PC-9 (cell line): ENCODE data around the gene ING5. TPM values are rescaled to one million over a fixed set of nuclear protein-coding genes. Genes with fewer than 3 reads are reported as not detected.

ENCODE experiments used
- BruUV-seq: library from RNA; stranded (reverse); fragments of 400-500 nt; replicated peaks from 2 replicates; lab custom pipeline; 2021; lab: Mats Ljungman, UMichigan
- CTCF ChIA-PET: fragments of 300-600 bp; sonication (Branson Sonifier 250); formaldehyde crosslinking; loops from one replicate; lab custom pipeline; 2022; ENCODE audit warnings: antibody characterized with exemption; lab: Charles Lee
- POLR2A ChIA-PET: fragments of 300-600 bp; sonication (Branson Sonifier 250); formaldehyde crosslinking; loops from one replicate; lab custom pipeline; 2022; ENCODE audit warnings: antibody characterized with exemption; ENCODE audit not compliant: unreplicated experiment; lab: Charles Lee
- DNase-seq, 2 experiments: peaks; one replicate each; pipeline versions ENCODE4 v3.0.0 to v3.0.0-alpha.2; 2015 to 2022; ENCODE audit warnings: mixed read lengths in 1 of 2
- H2AFZ ChIP-seq: fragments of 200-600 bp; sonication (generic); 2 replicates; pipeline ENCODE4 v1.8.1; 2017; ENCODE audit warnings: antibody characterized with exemption
- H3F3A ChIP-seq: fragments of 200-600 bp; sonication (generic); 2 replicates; pipeline ENCODE4 v1.8.1; 2017; ENCODE audit warnings: antibody characterized with exemption, mild to moderate bottlenecking, low read depth; ENCODE audit not compliant: insufficient read depth
- H3K27ac ChIP-seq: fragments of 200-600 bp; sonication (generic); 2 replicates; pipeline ENCODE4 v1.6.1; 2016; ENCODE audit warnings: mixed run types
- H3K27me3 ChIP-seq: fragments of 200-600 bp; sonication (generic); 2 replicates; pipeline ENCODE4 v1.6.1; 2016; ENCODE audit warnings: low read depth, mixed run types; ENCODE audit not compliant: insufficient read depth
- H3K36me3 ChIP-seq: fragments of 200-600 bp; sonication (generic); 2 replicates; pipeline ENCODE4 v1.6.1; 2016; ENCODE audit warnings: low read depth, mixed run types
- H3K4me1 ChIP-seq: fragments of 200-600 bp; sonication (generic); replicated peaks from 2 replicates; pipeline ENCODE4 v1.6.1; 2016; ENCODE audit warnings: mixed run types; ENCODE audit not compliant: insufficient read depth
- H3K4me2 ChIP-seq: fragments of 200-600 bp; sonication (generic); 2 replicates; pipeline ENCODE4 v1.6.1; 2017; ENCODE audit warnings: mixed run types
- H3K4me3 ChIP-seq: fragments of 200-600 bp; sonication (generic); 2 replicates; pipeline ENCODE4 v1.6.1; 2016; ENCODE audit warnings: mixed run types
- H3K79me2 ChIP-seq: fragments of 200-600 bp; sonication (generic); 2 replicates; pipeline ENCODE4 v1.6.1; 2017; ENCODE audit warnings: low read depth, mixed run types
- H3K9me2 ChIP-seq: fragments of 200-600 bp; sonication (generic); 2 replicates; pipeline ENCODE4 v1.8.1; 2017; ENCODE audit warnings: mild to moderate bottlenecking; ENCODE audit not compliant: insufficient read depth
- H3K9me3 ChIP-seq: fragments of 200-600 bp; sonication (generic); 2 replicates; pipeline ENCODE4 v1.8.1; 2016; ENCODE audit warnings: low read depth; ENCODE audit not compliant: insufficient read depth
- H4K20me1 ChIP-seq: fragments of 200-600 bp; sonication (generic); 2 replicates; pipeline ENCODE4 v1.8.1; 2017; ENCODE audit not compliant: insufficient read depth
- CTCF ChIP-seq: fragments of 200-600 bp; sonication (generic); conservative IDR thresholded peaks from 2 replicates; pipeline ENCODE4 v1.6.1; 2017; ENCODE audit warnings: mixed run types, antibody characterized with exemption, mild to moderate bottlenecking, moderate library complexity
- EZH2 ChIP-seq: fragments of 200-600 bp; sonication (generic); IDR thresholded peaks from 2 replicates; pipeline ENCODE4 v1.8.0; 2017; ENCODE audit warnings: antibody characterized with exemption, low read depth
- intact Hi-C: fragments of 100-400 bp; cut with micrococcal nuclease; formaldehyde crosslinking; loops from one replicate; pipeline ENCODE4 v1.10.0; 2022; ENCODE audit not compliant: unreplicated experiment
- total RNA-seq: library from RNA; stranded (reverse); gene quantifications from 2 replicates; pipeline ENCODE4 v1.2.3, GENCODE V29; 2021

Gene ING5
- total RNA-seq, 1 experiment from 2014 or later = 79.7 TPM

GRCh38 chr2:241769819-241770184, 68.0 kb downstream of the ING5 start:
- intact Hi-C loops = no loop called here
- no peaks in the 10 kb centered on the region for H4K20me1 ChIP-seq
- H3F3A ChIP-seq = 0 out of 2 replicates have a peak, but pooled peaks cover 8% of the 10 kb centered on the region
- no peak for DNase-seq
- peaks cover 13% of the 10 kb centered on the region for H3K4me1 ChIP-seq
- H3K9me3 ChIP-seq = no peaks in the 10 kb centered on the region
- H3K4me2 ChIP-seq = no peak overlapping the region
- H3K79me2 ChIP-seq = no peaks in the 10 kb centered on the region
- H3K36me3 ChIP-seq = no peaks in the 10 kb centered on the region
- CTCF ChIA-PET = no interaction called here
- no peaks in the 10 kb centered on the region for H3K9me2 ChIP-seq
- no peak for TF ChIP-seq EZH2
- TF ChIP-seq CTCF = no peak
- no TSS peak for BruUV-seq
- H3K27ac ChIP-seq = no peak overlapping the region
- no peak overlapping the region for H3K4me3 ChIP-seq
- POLR2A ChIA-PET = no interaction called here
- H2AFZ ChIP-seq = no peak overlapping the region
- no peaks in the 10 kb centered on the region for H3K27me3 ChIP-seq

- ChIA-PET CTCF (no interaction called here), POLR2A (no interaction called here)
- H2AFZ ChIP-seq = no peak overlapping the region
- H3K4me2 ChIP-seq = no peak overlapping the region
- H3K4me3 ChIP-seq = no peak overlapping the region
- no peaks in the 10 kb centered on the region for H3K27me3 ChIP-seq
- H3K9me2 ChIP-seq = no peaks in the 10 kb centered on the region
- TF ChIP-seq EZH2 = no peak
- no peak for TF ChIP-seq CTCF
- H3K79me2 ChIP-seq = no peaks in the 10 kb centered on the region
- no TSS peak for BruUV-seq
- intact Hi-C loops = no loop called here
- H3F3A ChIP-seq = 0 out of 2 replicates have a peak, but pooled peaks cover 8% of the 10 kb centered on the region
- DNase-seq = no peak
- no peaks in the 10 kb centered on the region for H4K20me1 ChIP-seq
- H3K27ac ChIP-seq = no peak overlapping the region
- peaks cover 18% of the 10 kb centered on the region for H3K4me1 ChIP-seq
- H3K9me3 ChIP-seq = no peaks in the 10 kb centered on the region
- no peaks in the 10 kb centered on the region for H3K36me3 ChIP-seq
These were observed 68.5 kb downstream of the ING5 start for GRCh38 chr2:241770185-241770935.

GRCh38 chr2:241770936-241771285, 69.1 kb downstream of the ING5 start:
- Histone ChIP-seq H3K4me2 (no peak overlapping the region), H3K4me1 (peaks cover 18% of the 10 kb centered on the region), H3K27me3 (no peaks in the 10 kb centered on the region), H2AFZ (no peak overlapping the region), H3K36me3 (no peaks in the 10 kb centered on the region), H3F3A (0 out of 2 replicates have a peak, but pooled peaks cover 8% of the 10 kb centered on the region), H3K9me2 (no peaks in the 10 kb centered on the region), H3K27ac (no peak overlapping the region), H4K20me1 (no peaks in the 10 kb centered on the region), H3K4me3 (no peak overlapping the region), H3K79me2 (no peaks in the 10 kb centered on the region), H3K9me3 (no peaks in the 10 kb centered on the region)
- ChIA-PET CTCF (no interaction called here), POLR2A (interaction anchor here (0.6 kb wide), 1 partner anchor 149 kb away, joined by 8 read pairs; no protein-coding TSS in a partner anchor)
- no peak for DNase-seq
- intact Hi-C loops = no loop called here
- no TSS peak for BruUV-seq
- TF ChIP-seq CTCF = no peak
- no peak for TF ChIP-seq EZH2
